ENCODE measurements around the gene MACROD1. TPM values are rescaled to one million over a fixed set of nuclear protein-coding genes. Genes with fewer than 3 reads are reported as not detected.
"Not testable (repeated sequence)": the region's sequence is repeated elsewhere in the genome, so short reads cannot be mapped to it uniquely, and the experiment has no call there.

The MACROD1 gene
- total RNA-seq, 2 experiments from 2014 or later: 13.5 to 16.1 TPM

DNA sequence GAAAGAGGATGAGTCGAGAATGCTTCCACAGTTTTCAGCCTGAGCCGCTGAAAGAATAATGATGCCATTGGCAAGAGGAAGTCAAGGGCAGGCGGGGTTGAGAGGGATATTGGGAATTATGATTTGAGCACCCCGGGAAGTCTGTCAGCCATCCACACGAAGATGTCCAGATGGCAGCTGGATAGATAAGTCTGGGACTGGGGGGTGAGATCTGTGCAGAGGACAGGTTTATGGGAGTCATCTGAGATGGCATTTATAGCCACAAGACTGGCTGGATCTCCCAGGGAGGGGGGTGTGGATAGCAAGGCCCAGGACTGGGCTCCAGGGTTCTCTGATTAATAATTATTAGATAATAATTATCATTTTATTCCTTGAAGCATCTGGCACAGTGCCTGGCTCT lies 15.0 kb upstream of the MACROD1 start:
- Mint-ChIP-seq H3K27me3 (no peaks in the 10 kb centered on the region), H3K27ac (no peak overlapping the region), H3K4me1 (peaks cover 41% of the 10 kb centered on the region), H3K36me3 (peaks cover 4% of the 10 kb centered on the region), H3K4me3 (no peak overlapping the region), H3K9me3 (peaks cover 1% of the 10 kb centered on the region)
- no peak for ATAC-seq (ENCODE audit: low read depth)
- DNase-seq: no peak
- POLR2A ChIA-PET: interaction anchor here (0.6 to 1.9 kb wide), 4 partner anchors 14 to 680 kb away, joined by 3 to 9 read pairs (median 3); partner anchors contain the start of gene FERMT3

DNA sequence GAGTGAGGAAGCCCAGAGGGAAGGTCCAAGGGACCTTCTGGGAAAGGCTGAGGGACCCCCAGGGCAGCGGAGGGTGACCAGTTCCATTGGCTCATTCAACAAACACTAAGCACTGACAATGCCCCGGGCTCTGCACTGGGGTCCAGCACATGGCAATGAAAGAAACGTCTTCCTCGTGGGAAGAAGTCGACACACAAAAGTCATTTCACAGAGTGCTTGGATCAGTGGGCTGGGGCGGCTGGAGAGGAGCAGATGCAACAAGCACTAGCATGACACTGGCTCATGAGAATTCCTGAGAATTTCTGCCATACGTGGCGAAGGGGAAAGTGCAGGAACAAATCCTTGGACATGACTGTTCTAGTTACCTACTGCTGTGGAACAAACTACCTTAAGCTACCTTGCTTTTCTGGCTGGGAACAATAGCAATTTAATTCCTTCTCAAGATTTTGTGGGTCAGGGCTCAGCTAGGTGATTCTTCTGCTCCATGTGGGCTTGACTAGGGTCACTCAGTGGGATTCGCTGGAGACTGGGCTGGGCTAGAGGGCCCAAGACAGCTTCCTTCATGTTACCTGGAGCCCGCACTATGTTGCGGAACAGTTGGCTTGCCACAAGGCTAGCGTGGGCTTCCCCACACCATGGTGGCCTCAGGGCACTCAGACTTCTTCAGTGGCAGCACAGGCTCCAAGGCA lies 13.2 kb upstream of the MACROD1 start:
- H3K27ac Mint-ChIP-seq: no peak overlapping the region
- peaks cover 36% of the 10 kb centered on the region for H3K4me1 Mint-ChIP-seq
- no peaks in the 10 kb centered on the region for H3K27me3 Mint-ChIP-seq
- DNase-seq (no peak), ATAC-seq (ENCODE audit: low read depth) (no peak)
- peaks cover 3% of the 10 kb centered on the region for H3K9me3 Mint-ChIP-seq
- POLR2A ChIA-PET: interaction anchor here (0.9 kb wide), 1 partner anchor 153 kb away, joined by 3 read pairs; no protein-coding TSS in a partner anchor
- peaks cover 4% of the 10 kb centered on the region for H3K36me3 Mint-ChIP-seq
- no peak overlapping the region for H3K4me3 Mint-ChIP-seq

DNA sequence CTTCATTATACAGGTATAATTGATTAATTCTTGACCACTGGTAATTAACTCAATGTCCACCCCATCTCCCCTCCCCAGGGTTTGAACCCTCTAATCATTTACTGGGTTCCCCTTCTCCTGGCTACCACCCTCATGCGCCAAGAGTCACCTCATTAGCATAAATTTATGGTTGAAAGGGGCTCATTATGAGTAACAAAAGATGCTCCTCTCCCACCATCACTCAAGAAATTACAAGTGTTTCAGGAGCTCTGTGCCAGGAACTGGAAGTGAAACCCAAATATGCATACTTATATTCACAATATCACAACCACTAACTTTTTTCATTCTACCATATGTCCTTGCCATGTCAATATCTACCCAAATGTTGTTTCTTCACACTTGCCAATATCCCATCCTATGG lies 12.3 kb upstream of the MACROD1 start:
- Mint-ChIP-seq H3K36me3 (peaks cover 5% of the 10 kb centered on the region), H3K4me1 (peaks cover 30% of the 10 kb centered on the region), H3K27me3 (no peaks in the 10 kb centered on the region), H3K9me3 (peaks cover 4% of the 10 kb centered on the region), H3K4me3 (no peak overlapping the region), H3K27ac (no peak overlapping the region)
- DNase-seq (no peak), ATAC-seq (ENCODE audit: low read depth) (no peak)
- POLR2A ChIA-PET: interaction anchor here (1.0 kb wide), 1 partner anchor 8 kb away, joined by 7 read pairs; the partner anchor contains the start of gene STIP1

DNA sequence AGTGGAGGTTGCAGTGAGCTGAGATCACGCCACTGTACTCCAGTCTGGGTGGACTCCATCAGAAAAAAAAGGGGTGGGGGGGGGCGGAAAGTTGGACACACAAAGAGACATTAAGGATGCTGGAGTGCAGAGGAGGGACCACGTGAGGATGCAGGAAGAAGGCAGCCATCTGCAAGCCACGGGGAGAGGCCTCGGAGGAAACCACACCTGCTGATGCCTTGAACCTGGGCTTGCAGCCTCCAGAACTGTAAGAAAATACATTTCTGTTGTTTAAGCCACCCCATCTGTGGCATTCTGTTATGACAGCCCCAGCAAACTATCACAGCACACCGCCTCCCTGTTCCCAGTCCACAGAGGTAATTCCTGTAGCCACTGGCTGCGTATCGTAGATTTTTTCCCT lies 10.8 kb upstream of the MACROD1 start:
- no peaks in the 10 kb centered on the region for H3K27me3 Mint-ChIP-seq
- H3K4me3 Mint-ChIP-seq: no peak overlapping the region
- H3K27ac Mint-ChIP-seq: peak overlapping the region; percentile 47
- POLR2A ChIA-PET: interaction anchor here (1.3 kb wide), 1 partner anchor 9 kb away, joined by 3 read pairs; the partner anchor contains the start of gene STIP1
- H3K36me3 Mint-ChIP-seq: peaks cover 5% of the 10 kb centered on the region
- ATAC-seq (ENCODE audit: low read depth): peak; percentile 55
- peaks cover 25% of the 10 kb centered on the region for H3K4me1 Mint-ChIP-seq
- DNase-seq: no peak
- peaks cover 4% of the 10 kb centered on the region for H3K9me3 Mint-ChIP-seq

DNA sequence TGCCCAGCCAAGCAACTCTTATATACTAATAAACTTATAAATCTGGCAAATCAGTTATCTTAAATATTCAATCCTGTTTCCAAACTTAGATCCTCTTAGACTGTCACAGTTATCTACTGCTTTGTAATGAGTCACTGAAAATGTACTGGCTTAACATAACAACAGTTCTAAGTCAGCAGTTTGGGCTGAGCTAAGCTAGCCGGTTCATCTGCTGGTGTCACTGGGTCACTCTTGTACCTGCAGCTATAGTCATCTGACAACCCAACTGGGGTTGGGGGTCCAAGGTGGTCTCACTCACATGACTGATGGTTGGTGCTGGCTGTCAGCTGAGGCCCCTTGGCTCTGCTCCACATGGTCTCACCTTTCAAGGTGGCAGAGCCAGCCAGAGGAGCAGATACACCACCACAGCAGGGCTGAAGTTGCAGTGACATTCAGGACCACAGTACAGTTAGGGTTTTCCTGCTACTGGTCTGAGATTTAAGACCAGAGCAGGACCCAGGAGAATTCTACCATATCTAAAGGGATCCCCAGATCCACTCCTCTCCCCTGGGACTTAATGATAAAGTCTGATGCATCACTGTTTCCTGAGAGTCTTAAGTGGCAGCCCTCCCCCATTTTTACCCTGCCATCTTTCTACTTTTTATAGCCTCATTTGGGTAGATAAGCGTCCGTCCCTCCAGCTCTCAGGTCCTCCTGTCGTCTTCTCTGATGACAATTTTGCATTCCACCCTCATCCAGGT lies 7.9 kb upstream of the MACROD1 start:
- POLR2A ChIA-PET: interaction anchor here (0.6 kb wide), 2 partner anchors 73 to 127 kb away, joined by 3 to 6 read pairs; partner anchors contain the start of gene PPP1R14B
- Mint-ChIP-seq H3K27ac (no peak overlapping the region), H3K4me3 (no peak overlapping the region), H3K27me3 (no peaks in the 10 kb centered on the region), H3K36me3 (peaks cover 2% of the 10 kb centered on the region), H3K4me1 (peaks cover 16% of the 10 kb centered on the region), H3K9me3 (peaks cover 4% of the 10 kb centered on the region)
- ATAC-seq (ENCODE audit: low read depth) (no peak), DNase-seq (no peak)

DNA sequence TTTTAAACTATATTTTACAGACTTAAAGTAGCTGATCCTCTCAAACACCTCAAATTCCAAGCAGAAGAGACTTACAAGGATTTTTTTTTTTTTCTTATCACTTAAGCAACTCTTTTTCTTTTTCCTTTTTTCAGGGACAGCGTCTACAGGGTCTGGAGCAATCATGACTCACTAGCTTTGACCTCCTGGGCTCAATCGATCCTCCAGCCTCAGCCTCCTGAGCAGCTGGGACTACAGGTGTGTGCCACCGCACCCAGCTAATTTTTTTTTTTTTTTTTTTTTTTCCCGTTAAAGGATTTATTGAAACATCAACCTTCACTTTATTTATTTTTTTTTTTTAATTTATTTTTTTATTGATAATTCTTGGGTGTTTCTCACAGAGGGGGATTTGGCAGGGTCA lies 4.5 kb upstream of the MACROD1 start:
- ATAC-seq (ENCODE audit: low read depth): no peak
- H3K27me3 Mint-ChIP-seq: no peaks in the 10 kb centered on the region

DNA sequence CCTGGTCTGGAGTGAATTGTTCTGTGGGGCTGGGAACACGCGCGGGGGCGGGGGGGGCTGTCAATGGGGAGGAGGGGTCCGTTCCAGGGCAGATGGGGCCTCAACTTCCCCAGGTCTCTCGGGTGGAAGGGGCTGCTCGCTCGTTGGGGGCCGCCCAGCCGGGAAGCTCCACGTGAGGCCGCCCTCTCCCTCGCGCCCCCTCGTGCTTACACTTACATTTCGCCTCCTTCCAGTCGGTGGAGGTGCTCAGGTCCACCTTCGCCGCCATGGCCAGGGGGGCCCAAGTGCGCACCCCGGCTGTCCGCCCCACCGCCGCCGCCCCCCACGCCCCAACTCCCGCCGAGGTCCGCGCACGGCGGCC lies 452 bp downstream of the MACROD1 start:
- DNase-seq: no peak
- no peak overlapping the region for H3K27ac Mint-ChIP-seq
- no peaks in the 10 kb centered on the region for H3K9me3 Mint-ChIP-seq
- POLR2A ChIA-PET: interaction anchor here (4.0 kb wide), 1 partner anchor 20 kb away, joined by 44 read pairs; the partner anchor contains the start of gene STIP1
- peak; percentile 13 for ATAC-seq (ENCODE audit: low read depth)
- peak overlapping the region; percentile 84 for H3K4me3 Mint-ChIP-seq
- H3K4me1 Mint-ChIP-seq: peaks cover 7% of the 10 kb centered on the region
- peaks cover 1% of the 10 kb centered on the region for H3K36me3 Mint-ChIP-seq
- H3K27me3 Mint-ChIP-seq: no peaks in the 10 kb centered on the region

More for the DNA sequence above, 4.5 kb upstream of the MACROD1 start:
- no peak overlapping the region for H3K27ac Mint-ChIP-seq
- H3K4me3 Mint-ChIP-seq: no peak overlapping the region
- POLR2A ChIA-PET: interaction anchor here (1.3 kb wide), 1 partner anchor 16 kb away, joined by 5 read pairs; the partner anchor contains the start of gene STIP1
- DNase-seq: no peak
- peaks cover 2% of the 10 kb centered on the region for H3K36me3 Mint-ChIP-seq
- H3K4me1 Mint-ChIP-seq: peaks cover 3% of the 10 kb centered on the region
- H3K9me3 Mint-ChIP-seq: peaks cover 2% of the 10 kb centered on the region

DNA sequence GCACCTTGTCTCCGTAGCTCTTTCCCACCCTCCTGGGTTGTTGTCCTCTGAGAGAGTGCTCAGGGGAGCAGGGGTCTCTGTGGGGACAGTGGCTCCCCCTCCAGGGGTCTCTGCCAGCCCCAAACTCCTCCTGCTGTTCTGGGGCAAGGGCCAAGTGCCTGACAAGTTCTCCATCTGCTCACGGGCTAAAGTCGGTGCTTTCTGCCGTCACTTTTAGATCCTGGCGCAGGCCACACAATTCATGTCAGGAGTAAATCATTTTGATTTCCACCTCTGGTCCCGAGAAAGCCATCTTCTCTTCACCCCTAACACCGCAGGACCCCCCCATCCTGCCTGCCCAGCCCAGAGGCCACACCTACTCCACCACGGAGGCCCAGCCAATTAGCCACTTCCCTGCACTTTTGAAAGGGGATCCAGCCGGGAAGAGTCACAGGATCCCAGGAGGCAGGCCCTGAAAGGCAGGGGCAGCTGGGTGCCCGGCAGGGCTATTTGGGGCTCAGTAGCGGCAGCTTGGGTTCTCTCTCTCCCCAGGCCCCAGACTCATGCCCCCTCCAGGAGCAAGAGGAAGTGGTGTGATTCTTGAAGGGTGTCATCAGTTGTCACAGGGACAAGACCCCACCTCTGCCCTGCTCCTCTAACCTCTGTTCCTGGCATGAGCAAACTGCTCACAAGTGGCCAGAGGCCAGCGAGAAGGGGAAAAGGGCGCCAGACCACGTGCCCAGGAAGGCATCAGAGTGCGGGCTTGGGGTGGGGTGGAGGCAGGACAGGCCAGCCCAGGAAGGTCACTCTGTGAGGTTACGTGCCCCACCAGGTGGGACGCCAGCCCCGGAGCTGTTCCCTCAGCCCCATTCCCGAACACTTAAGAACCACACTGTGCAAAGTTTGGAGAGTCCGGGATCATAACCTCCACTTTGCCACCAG lies 1.3 kb downstream of the MACROD1 start:
- POLR2A ChIA-PET: interaction anchor here (4.0 kb wide), 1 partner anchor 21 kb away, joined by 44 read pairs; the partner anchor contains the start of gene STIP1
- ATAC-seq (ENCODE audit: low read depth): no peak
- Mint-ChIP-seq H3K27me3 (no peaks in the 10 kb centered on the region), H3K27ac (peak overlapping the region; percentile 78), H3K4me1 (peaks cover 7% of the 10 kb centered on the region), H3K4me3 (peak overlapping the region; percentile 84), H3K9me3 (no peaks in the 10 kb centered on the region), H3K36me3 (peaks cover 1% of the 10 kb centered on the region)
- DNase-seq: no peak

DNA sequence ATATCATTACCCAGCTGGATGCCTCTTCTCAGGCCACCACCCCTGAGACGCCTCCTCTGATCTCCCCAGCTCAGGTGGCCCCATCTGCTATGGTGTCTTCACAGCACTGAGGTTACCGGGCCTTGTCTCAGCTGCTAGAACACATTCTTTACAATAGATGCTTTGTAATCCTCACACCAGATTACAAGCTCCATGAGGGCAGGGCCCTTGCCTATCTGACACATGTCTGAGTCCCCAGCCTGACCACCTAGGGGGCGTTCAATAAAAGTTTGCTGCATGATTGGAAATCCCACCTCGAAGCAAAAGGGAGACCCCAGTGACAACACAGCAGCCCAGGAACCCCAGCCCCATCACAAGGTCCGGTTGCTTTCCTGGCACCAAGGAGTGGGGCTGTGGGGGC lies 2.0 kb downstream of the MACROD1 start:
- Mint-ChIP-seq H3K4me3 (no peak overlapping the region), H3K36me3 (peaks cover 1% of the 10 kb centered on the region), H3K27me3 (no peaks in the 10 kb centered on the region), H3K4me1 (peaks cover 7% of the 10 kb centered on the region), H3K9me3 (no peaks in the 10 kb centered on the region), H3K27ac (no peak overlapping the region)
- POLR2A ChIA-PET: interaction anchor here (4.0 kb wide), 1 partner anchor 22 kb away, joined by 44 read pairs; the partner anchor contains the start of gene STIP1
- DNase-seq (no peak), ATAC-seq (ENCODE audit: low read depth) (no peak)

DNA sequence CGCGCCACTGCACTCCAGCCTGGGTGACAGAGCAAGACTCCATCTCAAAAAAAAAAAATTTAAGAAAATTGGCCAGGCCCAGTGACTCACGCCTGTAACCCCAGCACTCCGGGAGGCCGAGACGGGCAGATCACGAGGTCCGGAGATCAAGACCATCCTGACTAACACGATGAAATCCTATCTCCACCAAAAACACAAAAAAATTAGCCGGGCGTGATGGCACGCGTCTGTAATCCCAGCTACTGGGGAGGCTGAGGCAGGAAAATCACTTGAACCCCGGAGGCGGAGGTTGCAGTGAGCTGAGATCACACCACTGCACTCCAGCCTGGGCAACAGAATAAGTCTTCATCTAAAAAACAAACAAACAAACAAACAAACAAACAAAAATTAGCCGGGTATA lies 3.1 kb downstream of the MACROD1 start:
- not testable (repeated sequence) for H3K4me1 Mint-ChIP-seq; H3K27me3 Mint-ChIP-seq; H3K4me3 Mint-ChIP-seq; ATAC-seq (ENCODE audit: low read depth); H3K36me3 Mint-ChIP-seq; DNase-seq; H3K9me3 Mint-ChIP-seq; H3K27ac Mint-ChIP-seq
- POLR2A ChIA-PET: interaction anchor here (1.1 kb wide), 1 partner anchor 163 kb away, joined by 3 read pairs; no protein-coding TSS in a partner anchor

DNA sequence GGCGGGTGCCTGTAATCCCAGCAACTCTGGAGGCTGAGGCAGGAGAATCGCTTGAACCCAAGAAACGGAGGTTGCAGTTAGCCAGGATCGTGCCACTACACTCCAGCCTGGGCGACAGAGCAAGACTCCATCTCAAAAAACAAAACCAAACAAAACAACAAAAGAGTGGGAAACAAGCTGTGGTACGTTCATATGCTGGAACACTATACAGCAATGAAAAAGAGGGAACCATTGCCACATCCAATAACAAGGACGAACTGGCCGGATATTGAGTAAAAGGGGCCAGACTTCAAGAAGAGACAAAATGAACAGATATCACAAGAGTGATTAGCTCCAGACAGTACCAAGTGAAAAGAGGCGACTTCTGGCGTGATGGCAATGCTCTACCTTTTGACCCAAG lies 4.9 kb downstream of the MACROD1 start:
- POLR2A ChIA-PET: no interaction called here
- H3K27ac Mint-ChIP-seq: no peak overlapping the region
- peaks cover 1% of the 10 kb centered on the region for H3K36me3 Mint-ChIP-seq
- DNase-seq (no peak), ATAC-seq (ENCODE audit: low read depth) (no peak)
- no peaks in the 10 kb centered on the region for H3K9me3 Mint-ChIP-seq
- H3K4me3 Mint-ChIP-seq: no peak overlapping the region
- peaks cover 4% of the 10 kb centered on the region for H3K4me1 Mint-ChIP-seq
- H3K27me3 Mint-ChIP-seq: no peaks in the 10 kb centered on the region

DNA sequence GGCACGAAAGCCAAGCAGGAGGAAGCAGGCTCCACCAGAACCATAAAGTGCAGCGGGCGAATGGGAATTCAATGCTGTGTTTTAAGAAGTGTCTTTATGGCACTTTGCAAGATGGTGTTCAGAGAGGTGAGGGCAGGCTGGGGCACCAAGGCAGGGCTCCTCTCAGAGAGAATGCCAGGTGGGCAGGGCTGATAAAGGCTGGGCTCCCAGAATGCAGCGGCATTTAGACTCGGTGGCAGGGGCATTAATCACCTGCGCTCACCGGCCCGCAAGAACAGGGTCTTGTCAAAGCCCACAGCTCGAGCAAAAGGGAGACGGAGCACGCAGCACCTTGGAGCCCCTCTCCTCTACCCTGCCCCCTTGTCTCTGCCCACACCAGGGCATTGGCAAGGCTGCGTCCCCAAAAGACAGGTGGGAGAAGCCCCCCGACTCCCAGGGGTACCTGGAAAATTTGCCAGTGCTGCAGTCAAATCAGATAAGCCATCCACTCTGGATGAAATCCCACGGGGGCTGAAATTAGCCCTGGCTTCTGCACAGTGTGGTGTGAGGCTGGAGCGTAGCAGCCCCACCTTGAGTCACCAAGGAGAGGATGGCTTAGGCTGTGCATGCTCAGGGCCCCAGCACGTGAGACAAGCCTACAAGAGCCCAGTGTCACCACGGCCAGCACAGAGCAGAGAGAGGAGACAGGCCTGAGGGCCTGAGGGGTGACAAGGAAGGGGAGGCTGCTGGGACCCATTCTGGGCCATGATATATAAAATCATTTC lies 8.1 kb downstream of the MACROD1 start:
- Mint-ChIP-seq H3K36me3 (peaks cover 1% of the 10 kb centered on the region), H3K4me3 (no peak overlapping the region), H3K27me3 (peaks cover 5% of the 10 kb centered on the region), H3K27ac (no peak overlapping the region), H3K9me3 (no peaks in the 10 kb centered on the region), H3K4me1 (peaks cover 3% of the 10 kb centered on the region)
- ATAC-seq (ENCODE audit: low read depth): no peak
- POLR2A ChIA-PET: no interaction called here
- no peak for DNase-seq
